HG03097 (cell line): ENCODE data around the gene AIG1.
"Not testable (repeated sequence)": the region's sequence is repeated elsewhere in the genome, so short reads cannot be mapped to it uniquely, and the experiment has no call there.

Experiments
- ATAC-seq: cut with Tn5 transposase; IDR thresholded peaks from one replicate; pipeline ENCODE4 v1.9.1; 2021; ENCODE audit not compliant: unreplicated experiment, low FRiP score

AIG1 gene

GRCh38 chr6:143301188-143301587 lies 240.5 kb downstream of the AIG1 start:
- no peak for ATAC-seq

- ATAC-seq = not testable (repeated sequence)
These were observed 247.1 kb downstream of the AIG1 start for GRCh38 chr6:143307760-143308159.

GRCh38 chr6:143313163-143313562 lies 252.5 kb downstream of the AIG1 start:
- no peak for ATAC-seq

- ATAC-seq = no peak
These were observed 260.9 kb downstream of the AIG1 start for GRCh38 chr6:143321491-143322086.

- no peak for ATAC-seq
These were observed 261.7 kb downstream of the AIG1 start for GRCh38 chr6:143322386-143322785.

GRCh38 chr6:143323729-143324470 lies 263.2 kb downstream of the AIG1 start:
- ATAC-seq = no peak

GRCh38 chr6:143325379-143326140 lies 264.9 kb downstream of the AIG1 start:
- ATAC-seq = no peak

- ATAC-seq = no peak
These were observed 268.2 kb downstream of the AIG1 start for GRCh38 chr6:143328876-143329275.

- no peak for ATAC-seq
These were observed 268.6 kb downstream of the AIG1 start for GRCh38 chr6:143329323-143329722.

GRCh38 chr6:143331362-143331761 lies 270.7 kb downstream of the AIG1 start:
- ATAC-seq = no peak

- no peak for ATAC-seq
These were observed 271.6 kb downstream of the AIG1 start for GRCh38 chr6:143332153-143332845.

GRCh38 chr6:143333081-143333480 lies 272.4 kb downstream of the AIG1 start:
- no peak for ATAC-seq

GRCh38 chr6:143333749-143334520 lies 273.2 kb downstream of the AIG1 start:
- no peak for ATAC-seq

- no peak for ATAC-seq
These were observed 275.2 kb downstream of the AIG1 start for GRCh38 chr6:143335865-143336264.

GRCh38 chr6:143336446-143337152 lies 275.9 kb downstream of the AIG1 start:
- ATAC-seq = no peak

- ATAC-seq = no peak
These were observed 276.7 kb downstream of the AIG1 start for GRCh38 chr6:143337201-143337949.

GRCh38 chr6:143339223-143339622 lies 278.5 kb downstream of the AIG1 start:
- no peak for ATAC-seq

- not testable (repeated sequence) for ATAC-seq
These were observed 284.8 kb downstream of the AIG1 start for GRCh38 chr6:143345477-143345876.

- no peak for ATAC-seq
These were observed 285.3 kb downstream of the AIG1 start for GRCh38 chr6:143346004-143346403.
